Liver (tissue), 9 donors: ENCODE measurements around the gene ANTXR1. TPM values are rescaled to one million over a fixed set of nuclear protein-coding genes. Genes with fewer than 3 reads are reported as not detected.

Experiments
- DNase-seq: peaks from one replicate; pipeline ENCODE4 v3.0.0-alpha.2; 2017; ENCODE audit warnings: low spot score
- H3K27ac ChIP-seq, 2 donors: one replicate each; pipeline ENCODE4 v1.7.0; 2013; ENCODE audit warnings: inconsistent platforms in 2 of 2, low read length in 2 of 2, control low read depth in 1 of 2, low read depth in 1 of 2, mild to moderate bottlenecking in 1 of 2
- H3K27me3 ChIP-seq, 4 donors: one replicate each; pipeline versions ENCODE4 v1.6.1 to v1.7.0; 2013; ENCODE audit warnings: low read length in 3 of 4, inconsistent platforms in 1 of 4, mild to moderate bottlenecking in 1 of 4, moderate library complexity in 1 of 4; ENCODE audit not compliant: control insufficient read depth in 4 of 4, insufficient read depth in 4 of 4
- H3K36me3 ChIP-seq, 4 donors: one replicate each; pipeline versions ENCODE4 v1.6.1 to v1.7.0; 2013; ENCODE audit warnings: low read length in 3 of 4, mild to moderate bottlenecking in 3 of 4, low read depth in 1 of 4, moderate library complexity in 1 of 4; ENCODE audit not compliant: control insufficient read depth in 4 of 4, insufficient read depth in 3 of 4
- H3K4me1 ChIP-seq, 4 donors: one replicate each; pipeline versions ENCODE4 v1.6.1 to v1.7.0; 2013; ENCODE audit warnings: low read length in 3 of 4, mild to moderate bottlenecking in 3 of 4, moderate library complexity in 1 of 4; ENCODE audit not compliant: control insufficient read depth in 4 of 4, insufficient read depth in 4 of 4
- H3K4me3 ChIP-seq, 3 donors: one replicate each; pipeline versions ENCODE4 v1.6.1 to v1.7.0; 2013; ENCODE audit warnings: low read length in 3 of 3, control low read depth in 1 of 3, low read depth in 1 of 3, mild to moderate bottlenecking in 1 of 3
- H3K9ac ChIP-seq, 2 donors: one replicate each; pipeline ENCODE4 v1.7.0; 2013; ENCODE audit warnings: low read length in 2 of 2, mild to moderate bottlenecking in 2 of 2, moderate library complexity in 2 of 2, control low read depth in 1 of 2, low read depth in 1 of 2
- H3K9me3 ChIP-seq, 4 donors: one replicate each; pipeline versions ENCODE4 v1.6.1 to v1.7.0; 2013; ENCODE audit warnings: low read length in 3 of 4; ENCODE audit not compliant: control insufficient read depth in 4 of 4
- EGR1 ChIP-seq, 2 donors: IDR thresholded peaks; 2 replicates each; pipeline ENCODE4 v1.6.1; 2016 to 2018; ENCODE audit warnings: antibody characterized with exemption in 2 of 2, low read depth in 2 of 2
- FOXA1 ChIP-seq: IDR thresholded peaks from 2 replicates; pipeline ENCODE4 v1.6.1; 2016; ENCODE audit warnings: antibody characterized with exemption
- FOXA2 ChIP-seq: IDR thresholded peaks from 2 replicates; pipeline ENCODE4 v1.6.1; 2016; ENCODE audit warnings: antibody characterized with exemption
- GABPA ChIP-seq, 2 donors: IDR thresholded peaks in 1 of 2; conservative IDR thresholded peaks in 1 of 2; 2 replicates each; pipeline ENCODE4 v1.6.1; 2016; ENCODE audit warnings: antibody characterized with exemption in 2 of 2, mild to moderate bottlenecking in 1 of 2, moderate library complexity in 1 of 2
- HNF4A ChIP-seq, 2 donors: conservative IDR thresholded peaks; 2 replicates each; pipeline ENCODE4 v1.6.1; 2016; ENCODE audit warnings: antibody characterized with exemption in 2 of 2, mild to moderate bottlenecking in 2 of 2
- HNF4G ChIP-seq: IDR thresholded peaks from 2 replicates; pipeline ENCODE4 v1.6.1; 2016; ENCODE audit warnings: antibody characterized with exemption
- JUND ChIP-seq, 2 donors: IDR thresholded peaks; 2 replicates each; pipeline ENCODE4 v1.6.1; 2016; ENCODE audit warnings: antibody characterized with exemption in 2 of 2
- MAX ChIP-seq: IDR thresholded peaks from 2 replicates; pipeline ENCODE4 v1.6.1; 2016; ENCODE audit warnings: antibody characterized with exemption
- NR2F2 ChIP-seq: IDR thresholded peaks from 2 replicates; pipeline ENCODE4 v1.6.1; 2016; ENCODE audit warnings: antibody characterized with exemption
- RAD21 ChIP-seq, 2 donors: IDR thresholded peaks; 2 replicates each; pipeline ENCODE4 v1.6.1; 2016; ENCODE audit warnings: antibody characterized with exemption in 2 of 2, mild to moderate bottlenecking in 2 of 2
- RXRA ChIP-seq, 2 donors: IDR thresholded peaks; 2 replicates each; pipeline ENCODE4 v1.6.1; 2017 to 2018; ENCODE audit warnings: antibody characterized with exemption in 2 of 2, mild to moderate bottlenecking in 1 of 2
- SP1 ChIP-seq: IDR thresholded peaks from 2 replicates; pipeline ENCODE4 v1.6.1; 2018; ENCODE audit warnings: antibody characterized with exemption, mild to moderate bottlenecking
- YY1 ChIP-seq: IDR thresholded peaks from 2 replicates; pipeline ENCODE4 v1.6.1; 2016; ENCODE audit warnings: antibody characterized with exemption, mild to moderate bottlenecking
- ZBTB33 ChIP-seq: IDR thresholded peaks from 2 replicates; pipeline ENCODE4 v1.6.1; 2016; ENCODE audit warnings: antibody characterized with exemption
- WGBS: extraction: QIAGEN DNeasy Blood & Tissue Kit; methylation state at CpG from one replicate; pipeline ENCODE4 v1.1.7; 2013; 5-methylcytosine and 5-hydroxymethylcytosine counted together
- polyA plus RNA-seq, 2 donors: library from polyadenylated mRNA; stranded (reverse) in 1 of 2; unstranded in 1 of 2; fragments of 200-250 nt in 1 of 2; fragments of >200 nt in 1 of 2; fragmentation: Nextera tagmentation in 1 of 2; extraction: Ambion mirVana in 1 of 2; gene quantifications; one replicate each; pipeline versions ENCODE4 v1.2.1 to v1.2.3, GENCODE V29; 2013 to 2015
- total RNA-seq, 2 donors: library from RNA; depleted of rRNA; stranded (reverse); fragments of >200 nt; gene quantifications; one replicate each; pipeline ENCODE4 v1.2.3, GENCODE V29; 2014
- TF ChIP-seq, protein P1 (sequence below): IDR thresholded peaks from 2 replicates; pipeline ENCODE4 v1.6.1; 2016; ENCODE audit warnings: antibody characterized with exemption
- donor health status: healthy.
- donor health status: healthy.
- donor health status: healthy.
- donor health status: healthy.
- donor health status: healthy.

Gene ANTXR1
- total and polyA plus RNA-seq, 4 donors, result 0.60 to 3.6 (median 1.8) TPM

GRCh38 chr2:69251943-69252342 is 239.0 kb downstream of the ANTXR1 start:
- no peak for TF ChIP-seq NR2F2
- TF ChIP-seq HNF4G, result no peak
- no peak for TF ChIP-seq FOXA1
- no peak for TF ChIP-seq RXRA (IDR thresholded peaks at IDR 0.05)
- no peak for TF ChIP-seq HNF4A (conservative IDR thresholded peaks at IDR 0.05)
- no peak for TF ChIP-seq GABPA (IDR thresholded peaks at IDR 0.05 in 1 of 2, conservative IDR thresholded peaks at IDR 0.05 in 1 of 2)
- TF ChIP-seq, protein P1, sequence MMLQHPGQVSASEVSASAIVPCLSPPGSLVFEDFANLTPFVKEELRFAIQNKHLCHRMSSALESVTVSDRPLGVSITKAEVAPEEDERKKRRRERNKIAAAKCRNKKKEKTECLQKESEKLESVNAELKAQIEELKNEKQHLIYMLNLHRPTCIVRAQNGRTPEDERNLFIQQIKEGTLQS, result no peak
- TF ChIP-seq JUND (IDR thresholded peaks at IDR 0.05), result no peak
- TF ChIP-seq ZBTB33, result no peak
- TF ChIP-seq SP1, result no peak
- TF ChIP-seq FOXA2, result no peak
- TF ChIP-seq RAD21 (IDR thresholded peaks at IDR 0.05), result no peak
- TF ChIP-seq YY1, result no peak
- TF ChIP-seq MAX, result no peak
- no peak overlapping the region for H3K4me3 ChIP-seq
- no peaks in the 10 kb centered on the region for H3K9me3 ChIP-seq
- no peak overlapping the region for H3K9ac ChIP-seq
- 84% methylated on average over 2 of the region's 2 CpGs for WGBS
- DNase-seq, result no peak
- no peaks in the 10 kb centered on the region for H3K36me3 ChIP-seq
- H3K27me3 ChIP-seq, result no peaks in the 10 kb centered on the region
- H3K27ac ChIP-seq, result no peak overlapping the region
- no peaks in the 10 kb centered on the region for H3K4me1 ChIP-seq

GRCh38 chr2:69253112-69253511 is 240.1 kb downstream of the ANTXR1 start:
- TF ChIP-seq YY1 (no peak), MAX (no peak), GABPA (IDR thresholded peaks at IDR 0.05 in 1 of 2, conservative IDR thresholded peaks at IDR 0.05 in 1 of 2) (no peak)
- Histone ChIP-seq H3K9me3 (no peaks in the 10 kb centered on the region), H3K27me3 (no peaks in the 10 kb centered on the region), H3K4me3 (no peak overlapping the region), H3K4me1 (no peaks in the 10 kb centered on the region), H3K27ac (no peak overlapping the region), H3K36me3 (no peaks in the 10 kb centered on the region), H3K9ac (no peak overlapping the region)
- no peak for DNase-seq
- WGBS, result 69% methylated on average over 2 of the region's 2 CpGs

GRCh38 chr2:69253611-69254301 is 240.8 kb downstream of the ANTXR1 start:
- no peak overlapping the region for H3K27ac ChIP-seq
- no peak for TF ChIP-seq EGR1 (IDR thresholded peaks at IDR 0.05; ENCODE audit: low read depth in 2 of 2)
- TF ChIP-seq NR2F2, result peak; percentile 10
- H3K9me3 ChIP-seq, result no peaks in the 10 kb centered on the region
- DNase-seq, result no peak
- H3K4me1 ChIP-seq, result no peaks in the 10 kb centered on the region
- H3K9ac ChIP-seq, result no peak overlapping the region
- H3K27me3 ChIP-seq, result no peaks in the 10 kb centered on the region
- no peak overlapping the region for H3K4me3 ChIP-seq
- WGBS, result 67% methylated on average over 8 of the region's 8 CpGs
- no peaks in the 10 kb centered on the region for H3K36me3 ChIP-seq
